Measurements from ENCODE around the gene DFFA.

DNA sequence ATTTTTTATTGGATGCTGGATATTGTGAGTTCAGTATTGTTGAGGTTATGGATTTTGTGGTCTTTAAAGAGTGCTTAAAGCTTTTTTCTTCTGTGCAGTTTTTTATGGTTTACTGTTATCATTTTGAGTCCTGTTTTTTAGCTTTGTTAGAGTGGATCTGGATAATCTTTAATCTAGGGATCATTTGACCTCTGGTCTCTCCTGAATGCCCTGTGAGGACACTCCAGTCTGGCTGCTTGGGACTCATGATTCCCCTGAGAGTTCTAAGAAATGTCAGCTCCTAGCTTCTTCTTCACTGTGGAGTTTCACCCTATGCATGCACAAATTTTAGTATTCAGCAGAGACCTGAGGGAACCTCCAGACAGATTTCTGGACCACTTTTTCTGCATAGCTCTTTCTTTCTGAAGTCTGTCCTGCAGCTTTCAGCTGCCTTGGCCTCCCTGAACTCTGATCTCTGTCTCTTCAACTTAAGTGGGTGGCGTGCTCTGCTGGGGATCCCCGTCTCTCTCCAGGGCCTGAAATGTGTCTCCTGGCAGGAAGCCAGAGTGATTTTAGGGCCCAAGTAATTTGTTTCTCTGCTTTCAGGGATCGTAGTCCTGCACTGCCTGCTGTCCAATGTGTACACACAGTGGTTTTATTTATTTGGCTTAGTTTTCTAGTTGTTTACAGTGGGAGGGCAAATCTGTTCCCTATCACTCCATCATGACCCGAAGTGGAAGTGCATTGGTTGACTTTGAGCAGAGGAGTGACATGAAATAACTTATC is 17.1 kb upstream of the DFFA start:
- TF ChIP-seq CTCF (IDR thresholded peaks at IDR 0.05; ENCODE audit: poor library complexity), result no peak
- TF ChIP-seq EZH2phosphoT487 (IDR thresholded peaks at IDR 0.05; ENCODE audit: low read depth, severe bottlenecking, unreplicated experiment), result no peak
